Fibroblast of skin of right quadriceps (primary cell): ENCODE results near the gene SPAG6.
"Not testable (repeated sequence)": the region's sequence is repeated elsewhere in the genome, so short reads cannot be mapped to it uniquely, and the experiment has no call there.

Experiments
- DNase-seq: peaks from one replicate; pipeline ENCODE4 v3.0.0-alpha.2; 2013

The SPAG6 gene

DNA sequence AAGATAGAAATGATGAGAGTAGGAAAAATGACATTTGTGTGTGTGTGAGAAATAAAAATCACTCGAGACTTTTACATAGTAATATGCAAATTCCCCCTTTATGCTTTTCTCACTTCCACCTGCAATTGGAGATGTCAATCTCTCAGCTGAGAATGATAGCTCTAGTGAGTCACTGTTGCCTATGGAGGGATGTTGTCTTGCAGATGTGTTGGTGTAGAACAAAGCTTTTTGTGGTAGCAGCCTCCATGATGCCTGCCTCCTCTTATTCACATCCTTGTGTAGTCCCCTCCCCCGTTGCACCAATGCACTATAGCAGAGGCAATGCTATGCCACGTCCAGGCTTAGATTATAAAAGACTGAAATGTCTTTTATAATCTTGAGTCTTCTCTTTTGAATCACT lies 33.8 kb downstream of the SPAG6 start:
- DNase-seq, result no peak

DNA sequence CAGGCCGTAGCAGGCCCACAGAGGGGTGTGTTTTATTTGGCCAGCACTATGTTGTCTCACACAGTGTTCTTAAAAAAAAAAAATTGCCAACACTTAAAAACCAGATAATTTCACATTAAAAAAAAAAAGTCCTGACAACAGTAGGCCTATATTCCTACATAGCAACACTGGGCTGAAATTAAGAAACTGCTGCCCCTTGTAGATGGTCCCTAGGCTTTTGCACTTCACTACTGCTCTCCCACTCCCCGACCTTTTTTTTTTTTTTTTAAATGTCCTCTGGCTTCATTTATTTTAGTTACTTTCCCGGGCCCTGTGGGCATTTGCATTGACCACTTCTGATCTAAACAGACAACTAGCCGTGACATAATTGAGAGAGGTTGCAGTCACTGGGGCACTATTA lies 36.0 kb downstream of the SPAG6 start:
- DNase-seq, result no peak

DNA sequence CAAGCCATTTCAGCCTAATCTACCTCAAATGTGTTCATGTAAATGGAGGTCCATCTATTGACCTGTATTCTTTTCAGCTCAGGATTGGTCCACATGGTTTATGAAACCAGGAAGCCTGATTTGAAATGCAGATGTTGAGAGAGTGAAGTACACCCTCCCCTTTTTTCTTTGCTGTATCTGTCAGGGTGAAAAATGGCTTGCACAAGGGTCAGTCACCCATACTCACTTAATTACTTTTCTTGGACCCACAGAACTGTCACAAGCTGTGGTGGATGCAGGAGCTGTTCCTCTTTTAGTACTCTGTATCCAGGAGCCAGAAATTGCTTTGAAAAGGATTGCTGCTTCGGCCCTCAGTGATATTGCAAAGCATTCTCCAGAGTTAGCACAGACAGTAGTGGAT lies 41.2 kb downstream of the SPAG6 start:
- DNase-seq, result no peak

DNA sequence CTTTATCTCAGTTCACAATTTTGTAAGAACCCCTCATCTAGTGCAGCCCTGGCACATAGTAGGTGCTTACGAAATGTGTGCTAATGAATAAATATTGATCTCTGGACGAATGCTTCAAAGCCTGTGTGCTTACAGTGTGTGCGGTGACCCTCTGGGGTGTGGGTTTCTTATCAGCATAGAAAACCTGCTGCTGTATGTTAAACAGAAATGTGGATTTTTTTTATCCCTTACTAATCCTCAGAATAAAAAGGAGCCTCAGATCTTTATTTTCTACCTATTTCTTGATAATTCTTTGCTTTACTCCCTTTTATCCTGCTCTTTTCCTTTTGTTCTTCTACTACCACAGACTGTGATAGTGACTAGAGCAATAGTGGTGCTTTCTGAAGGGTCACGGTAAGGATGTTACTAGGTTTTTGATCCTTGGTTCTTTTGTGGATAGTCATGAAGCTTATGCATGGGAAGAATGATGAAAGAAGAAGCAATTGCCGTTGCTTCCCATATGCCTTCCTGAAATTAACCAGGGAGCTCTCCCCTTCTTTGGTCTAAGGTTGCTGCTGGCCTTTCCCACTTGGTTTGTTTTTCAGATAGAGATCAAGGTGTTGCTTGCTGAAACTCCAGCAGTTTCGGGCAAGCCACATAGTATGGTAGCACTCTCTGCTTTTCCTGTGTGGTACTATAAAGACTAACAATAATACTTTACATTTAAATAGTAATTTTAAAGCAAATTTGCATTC lies 44.7 kb downstream of the SPAG6 start:
- DNase-seq, result no peak

DNA sequence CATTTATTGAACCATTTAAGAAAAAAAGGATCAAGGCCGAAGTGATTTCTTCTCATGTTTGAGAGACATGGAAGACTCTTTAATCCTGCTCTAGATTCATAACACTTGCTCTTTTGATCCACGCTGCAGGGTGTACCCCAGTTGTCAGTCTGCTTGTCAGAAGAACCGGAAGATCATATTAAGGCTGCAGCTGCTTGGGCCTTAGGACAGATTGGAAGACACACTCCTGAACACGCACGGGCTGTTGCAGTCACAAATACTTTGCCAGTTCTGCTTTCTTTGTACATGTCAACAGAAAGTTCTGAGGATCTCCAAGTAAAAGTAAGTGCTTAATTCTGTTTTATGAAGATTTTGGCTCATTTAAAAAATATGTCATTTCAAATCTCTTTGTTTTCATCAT lies 46.3 kb downstream of the SPAG6 start:
- no peak for DNase-seq

DNA sequence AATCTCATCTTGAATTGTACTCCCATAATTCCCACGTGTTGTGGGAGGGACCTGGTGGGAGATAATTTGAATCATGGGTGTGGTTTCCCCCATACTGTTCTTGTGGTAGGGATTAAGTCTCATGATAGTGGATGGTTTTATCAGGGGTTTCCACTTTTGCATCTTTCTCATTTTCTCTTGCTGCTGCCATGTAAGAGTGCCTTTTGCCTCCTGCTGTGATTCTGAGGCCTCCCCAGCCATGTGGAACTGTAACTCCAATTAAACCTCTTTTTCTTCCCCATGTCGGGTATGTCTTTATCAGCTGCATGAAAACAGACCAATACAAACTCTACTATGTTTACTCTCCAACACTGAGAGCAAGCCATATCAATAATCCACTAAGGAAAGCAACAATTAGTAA lies 50.9 kb downstream of the SPAG6 start:
- not testable (repeated sequence) for DNase-seq

DNA sequence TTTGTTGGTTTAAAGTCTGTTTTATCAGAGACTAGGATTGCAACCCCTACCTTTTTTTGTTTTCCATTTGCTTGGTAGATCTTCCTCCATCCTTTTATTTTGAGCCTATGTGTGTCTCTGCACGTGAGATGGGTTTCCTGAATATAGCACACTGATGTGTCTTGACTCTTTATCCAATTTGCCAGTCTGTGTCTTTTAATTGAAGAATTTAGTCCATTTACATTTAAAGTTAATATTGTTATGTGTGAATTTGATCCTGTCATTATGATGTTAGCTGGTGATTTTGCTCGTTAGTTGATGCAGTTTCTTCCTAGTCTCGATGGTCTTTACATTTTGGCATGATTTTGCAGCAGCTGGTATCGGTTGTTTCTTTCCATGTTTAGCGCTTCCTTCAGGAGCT lies 61.6 kb downstream of the SPAG6 start:
- not testable (repeated sequence) for DNase-seq

DNA sequence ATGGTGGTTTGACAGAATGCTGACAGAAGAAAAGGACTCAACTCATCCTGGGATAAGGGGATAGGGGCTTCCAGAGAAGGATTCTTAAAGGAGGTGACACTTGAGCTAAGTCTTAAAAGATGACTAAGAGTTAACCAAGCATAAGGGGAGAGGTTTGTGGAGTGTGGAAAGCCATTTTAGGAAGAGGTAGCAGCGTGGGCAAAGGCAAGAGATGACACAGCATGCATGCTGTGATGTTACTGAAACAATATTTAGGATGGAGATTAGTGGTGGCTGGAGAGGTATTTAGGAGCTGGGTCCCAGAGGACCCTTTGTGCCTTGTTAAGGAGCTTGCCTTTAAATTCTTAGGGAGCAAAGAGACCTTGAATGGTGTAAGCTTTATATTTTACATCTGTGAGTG lies 65.1 kb downstream of the SPAG6 start:
- no peak for DNase-seq

DNA sequence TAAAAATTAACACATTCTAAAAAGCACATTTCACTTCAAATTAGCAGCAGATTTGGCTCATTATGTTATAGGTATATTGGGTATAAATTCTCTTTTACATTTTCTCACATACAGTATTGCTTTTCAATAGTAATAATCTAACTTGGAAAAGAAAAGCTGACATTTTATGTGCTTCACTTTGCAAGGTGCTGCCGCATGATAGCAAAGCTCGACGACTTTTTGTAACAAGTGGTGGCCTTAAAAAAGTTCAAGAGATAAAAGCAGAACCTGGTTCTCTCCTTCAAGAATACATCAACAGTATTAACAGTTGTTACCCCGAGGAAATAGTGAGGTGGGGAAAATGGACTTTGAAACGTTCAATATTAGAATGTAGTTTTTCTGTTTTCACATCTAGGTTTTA lies 65.5 kb downstream of the SPAG6 start:
- DNase-seq, result no peak

DNA sequence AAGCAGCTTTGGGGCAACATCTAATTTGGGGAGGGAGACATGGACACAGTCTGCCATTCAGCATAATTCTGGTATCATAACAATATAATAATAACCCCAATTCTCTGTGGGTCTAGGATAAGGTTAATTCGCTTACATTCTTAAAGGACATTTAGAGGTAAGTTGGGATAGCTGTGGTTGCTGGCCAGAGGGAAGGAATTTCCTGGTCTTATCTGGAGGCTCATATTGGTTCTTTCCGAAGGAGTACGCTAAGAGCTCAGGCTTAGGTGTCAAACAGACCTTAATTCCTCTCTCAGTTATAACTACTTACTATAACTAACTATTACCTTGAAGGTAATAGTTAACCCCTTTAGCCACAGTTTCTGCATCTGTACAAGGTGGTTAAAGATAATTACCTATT lies 68.8 kb downstream of the SPAG6 start:
- DNase-seq, result no peak

DNA sequence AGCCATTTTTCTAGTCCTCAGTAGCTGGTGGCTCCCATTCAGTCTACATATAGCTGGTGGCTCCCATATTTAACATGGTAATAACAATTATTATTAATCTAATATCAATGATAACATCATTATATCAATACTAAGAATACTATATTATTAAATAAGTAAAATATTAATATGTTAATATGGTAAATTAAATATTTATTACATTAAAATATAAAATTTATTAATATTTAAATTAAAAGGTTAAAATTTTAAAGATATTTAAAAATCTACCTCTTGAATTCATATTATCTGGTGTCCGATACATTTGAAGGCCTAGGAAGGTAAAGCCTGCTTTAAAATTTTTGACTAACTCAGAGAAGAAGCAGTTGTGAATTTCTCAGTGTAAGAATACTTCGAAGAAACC lies 69.8 kb downstream of the SPAG6 start:
- DNase-seq, result no peak

DNA sequence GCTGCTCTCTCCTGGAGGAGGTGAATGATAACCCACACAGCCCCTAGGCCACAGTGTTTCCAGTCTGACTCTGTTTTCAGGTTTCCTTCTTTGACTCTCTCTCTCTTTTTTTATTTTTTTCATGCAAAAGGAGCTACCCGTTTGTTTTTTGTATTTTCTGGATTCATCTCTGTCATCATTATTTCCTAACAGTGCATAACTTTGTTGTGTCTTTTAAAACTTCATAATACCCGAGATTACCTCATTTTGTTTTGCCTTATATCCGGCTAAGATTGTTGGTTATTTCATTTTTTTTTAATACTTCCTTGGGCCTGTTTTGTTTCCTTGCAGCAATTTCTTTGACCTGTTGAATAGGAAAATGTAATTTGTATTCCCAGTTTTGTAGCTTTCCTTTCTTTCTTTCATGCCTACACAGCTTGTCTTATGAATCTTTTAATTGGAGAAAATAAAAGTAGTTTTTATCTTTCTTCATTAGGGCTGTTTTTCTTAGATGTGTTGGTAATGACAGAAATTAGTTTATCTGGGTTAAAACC lies 72.5 kb downstream of the SPAG6 start:
- no peak for DNase-seq

DNA sequence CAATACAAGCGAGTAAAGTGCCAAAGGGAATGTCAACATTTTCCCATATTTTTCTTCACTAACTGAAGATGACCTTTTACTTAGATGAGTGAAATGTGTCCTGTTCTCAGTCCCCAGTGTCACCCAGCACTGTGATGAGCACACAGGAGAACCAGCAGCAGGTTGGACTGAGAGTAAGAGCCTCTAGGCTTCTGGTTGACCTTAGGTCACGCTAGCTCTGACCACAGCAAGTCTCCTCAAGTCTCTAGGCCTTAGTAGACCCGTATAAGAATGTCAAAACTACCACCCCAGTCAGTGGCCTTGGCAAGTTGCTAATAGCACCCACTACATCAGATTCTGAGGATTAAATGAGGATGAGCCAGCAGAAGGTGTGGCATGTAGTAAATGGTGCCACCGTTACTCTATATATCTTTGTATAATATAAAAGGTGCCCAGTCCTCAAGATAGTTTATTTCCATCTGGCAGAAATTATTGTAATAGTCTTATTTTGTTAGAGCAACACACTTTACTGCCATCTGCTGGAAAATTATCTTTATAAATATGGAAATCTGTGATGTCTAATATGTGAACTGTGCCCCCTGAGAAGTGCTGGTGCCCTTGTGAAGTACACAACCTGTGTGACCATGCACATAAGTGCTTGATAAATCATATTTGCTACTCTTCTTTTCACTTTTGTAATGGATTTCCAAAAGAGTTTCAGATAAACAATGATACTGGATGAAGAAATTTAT lies 75.7 kb downstream of the SPAG6 start:
- DNase-seq, result no peak

DNA sequence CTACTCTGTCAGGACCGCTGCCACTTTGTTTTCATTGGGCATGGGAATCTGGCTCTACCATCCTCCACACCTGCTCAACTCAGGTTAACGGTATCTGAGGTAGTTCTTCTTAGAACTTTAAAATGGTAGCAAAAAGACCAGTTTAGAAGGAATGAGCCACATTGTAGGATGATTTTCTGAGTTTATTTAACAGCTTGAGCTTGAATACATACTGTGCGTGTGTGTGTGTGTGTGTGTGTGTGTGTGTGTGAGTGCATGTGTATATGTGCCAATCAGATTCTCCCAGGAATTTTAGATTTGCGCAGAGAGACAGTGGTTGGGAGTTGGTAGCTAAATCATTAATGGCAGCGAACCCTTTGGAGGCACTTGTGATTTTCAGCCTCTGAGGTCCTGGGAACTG lies 81.4 kb downstream of the SPAG6 start:
- no peak for DNase-seq

DNA sequence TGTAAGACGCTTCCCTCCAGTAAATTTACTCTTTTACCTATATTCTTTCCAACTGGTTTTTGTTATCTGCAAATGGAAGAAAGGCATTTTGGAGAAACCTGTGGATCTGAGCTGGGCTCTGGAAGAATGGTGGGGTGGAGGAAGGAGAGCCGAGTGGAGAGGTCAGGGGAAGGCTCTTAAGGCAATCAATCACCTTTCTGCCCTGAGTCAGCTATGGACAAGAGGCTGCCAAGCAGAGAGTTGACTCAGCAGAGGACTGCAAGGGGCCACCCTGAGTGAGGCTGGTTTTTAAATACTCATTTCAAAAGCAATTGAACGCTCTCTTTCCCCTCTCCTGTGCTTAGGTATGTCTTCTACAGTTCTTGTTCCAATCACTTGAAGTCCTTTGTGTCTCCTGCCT lies 81.8 kb downstream of the SPAG6 start:
- peak; percentile 32 for DNase-seq

DNA sequence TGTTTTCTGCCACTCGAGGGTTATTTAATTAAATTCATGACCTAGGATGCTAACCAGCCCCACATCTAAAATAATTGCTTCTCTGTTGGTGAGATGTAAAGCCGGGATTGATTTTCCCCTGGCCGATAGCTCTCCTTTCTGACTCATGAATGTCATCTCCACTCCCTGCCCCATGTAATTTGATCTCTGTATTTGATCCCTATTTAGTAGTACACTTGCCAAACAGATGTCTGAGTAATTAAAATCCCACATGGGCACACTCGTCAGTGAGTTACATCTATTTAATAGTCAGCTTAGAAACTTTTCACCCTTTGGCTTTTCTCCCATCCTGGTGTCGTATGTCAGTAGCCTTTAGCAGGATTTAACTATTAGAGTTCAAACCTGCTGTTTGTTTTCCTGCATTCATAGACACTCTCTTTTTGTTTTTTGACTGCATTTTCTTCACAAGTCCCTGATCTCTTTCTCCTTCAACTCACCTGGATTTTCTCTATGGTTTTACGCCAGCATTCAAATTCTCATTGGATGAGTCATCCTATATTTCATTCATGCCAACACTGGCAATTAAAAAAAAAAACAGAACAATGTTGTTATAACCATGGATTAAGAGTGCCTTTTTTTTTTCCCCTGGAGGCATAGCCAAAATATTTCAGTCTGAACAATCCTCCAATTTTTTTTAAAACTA lies 82.7 kb downstream of the SPAG6 start:
- peak; percentile 95 for DNase-seq

DNA sequence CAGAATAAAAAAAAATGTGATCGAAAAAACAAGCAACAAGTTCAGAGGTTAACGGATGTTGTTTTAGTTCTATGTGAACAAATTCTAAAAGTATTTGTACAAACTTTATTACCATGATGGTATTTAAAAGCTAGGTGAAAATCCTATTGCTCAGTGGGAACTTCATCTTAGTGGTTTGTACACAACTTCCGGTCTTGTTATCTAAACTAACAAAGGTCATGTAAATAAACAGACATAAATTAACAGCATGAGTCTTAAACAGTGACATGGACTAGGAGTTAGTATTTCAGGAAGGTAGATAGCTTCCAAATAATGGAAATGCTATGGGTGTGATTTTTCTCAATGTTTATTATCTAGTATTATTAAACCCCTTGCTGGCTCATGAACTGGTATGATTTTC lies 83.8 kb downstream of the SPAG6 start:
- DNase-seq, result no peak

DNA sequence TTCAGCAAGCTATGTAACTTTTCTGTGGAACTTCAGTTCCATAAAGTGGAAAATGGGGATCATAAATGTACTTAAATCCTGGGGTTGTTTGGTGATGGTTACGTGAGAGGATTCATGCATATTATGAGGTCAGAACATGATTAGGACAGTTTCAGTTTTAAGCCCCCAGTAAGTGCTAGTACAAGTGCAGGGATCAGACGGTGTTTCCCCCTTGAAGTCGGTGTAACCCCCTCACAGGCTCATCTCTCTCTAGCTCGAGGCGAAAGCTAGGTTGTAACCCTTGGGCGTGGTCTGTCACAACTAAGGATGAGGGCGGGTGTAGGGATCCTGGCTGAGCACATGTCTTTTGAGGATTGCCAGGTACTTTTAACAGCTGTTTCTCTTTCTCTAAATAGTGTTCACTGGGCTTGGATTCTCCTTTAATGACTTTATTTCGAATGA lies 84.7 kb downstream of the SPAG6 start:
- DNase-seq, result no peak

DNA sequence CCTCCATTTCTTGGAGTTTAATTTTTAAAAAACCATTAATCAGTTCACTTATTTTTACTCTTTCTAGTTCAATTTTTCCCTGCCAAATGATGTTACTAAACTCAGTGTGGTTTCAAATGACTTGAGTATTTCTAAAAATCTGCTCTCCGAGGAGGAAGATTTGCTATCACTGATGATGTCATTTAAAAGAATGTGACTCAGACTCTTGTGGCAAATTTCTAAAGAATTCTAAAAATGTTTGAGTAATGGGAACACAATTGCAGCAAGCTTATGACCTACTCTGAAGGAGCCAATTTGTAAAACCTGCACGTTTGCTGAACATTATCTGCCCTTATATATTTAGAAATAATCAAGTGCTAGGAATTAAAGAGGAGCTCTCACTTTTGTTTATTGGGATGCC lies 88.6 kb downstream of the SPAG6 start:
- DNase-seq, result peak; percentile 93

DNA sequence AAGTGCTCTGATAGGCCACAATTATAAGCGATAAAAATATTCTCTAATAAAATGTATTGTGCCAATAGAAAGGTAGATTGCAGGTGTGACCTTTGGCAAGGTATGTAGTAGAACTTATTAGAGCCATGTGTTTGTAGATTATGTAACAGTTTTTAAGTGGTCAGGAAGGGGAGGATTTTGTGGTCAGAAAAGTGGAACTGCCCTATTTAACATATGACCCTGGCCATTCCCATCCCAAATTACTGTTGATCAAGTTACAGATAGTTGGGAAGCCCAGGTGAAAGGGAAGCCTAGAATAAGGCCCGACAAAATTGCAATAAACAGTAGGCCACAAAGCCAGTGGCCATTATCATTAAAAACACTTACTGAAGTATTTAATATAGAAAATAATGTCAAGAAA lies 89.2 kb downstream of the SPAG6 start:
- DNase-seq, result no peak

DNA sequence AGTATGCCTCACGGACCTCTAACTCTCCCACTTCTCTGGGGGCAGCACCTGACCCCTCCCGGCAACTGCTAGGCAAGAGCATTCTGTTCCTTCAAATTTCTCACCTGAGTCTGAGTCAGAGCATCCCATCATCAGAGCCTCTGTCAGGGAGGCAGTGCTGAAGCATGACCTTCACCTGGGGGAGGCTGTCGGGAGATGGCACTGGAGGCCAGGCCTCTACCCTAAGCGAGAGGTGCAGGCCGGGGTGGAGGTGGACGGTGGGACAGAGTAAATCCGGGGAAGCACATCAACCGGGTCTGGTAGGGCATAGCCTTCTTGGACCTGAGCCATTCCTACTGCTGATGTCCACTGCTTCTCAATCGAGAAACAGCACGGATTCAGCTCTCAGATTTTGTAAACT lies 90.4 kb downstream of the SPAG6 start:
- no peak for DNase-seq

DNA sequence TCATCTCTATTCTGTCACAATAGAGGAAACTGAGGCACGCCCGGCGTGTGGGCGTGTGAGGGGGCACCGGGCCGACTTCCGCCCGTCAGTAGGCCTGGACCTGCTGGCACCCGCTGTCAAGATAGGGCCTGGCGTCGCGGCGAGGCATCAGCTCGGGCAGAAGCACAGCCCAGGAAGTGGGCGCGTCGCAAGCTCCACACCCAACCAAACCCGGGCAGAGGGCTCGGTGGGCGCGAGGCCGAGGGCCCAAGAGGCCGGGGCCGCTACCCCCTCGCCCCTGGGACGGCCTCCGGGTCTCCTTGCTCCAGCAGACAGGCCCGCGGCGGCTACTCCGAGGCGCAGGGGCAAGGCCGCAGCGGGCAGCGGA lies 91.2 kb downstream of the SPAG6 start:
- no peak for DNase-seq

DNA sequence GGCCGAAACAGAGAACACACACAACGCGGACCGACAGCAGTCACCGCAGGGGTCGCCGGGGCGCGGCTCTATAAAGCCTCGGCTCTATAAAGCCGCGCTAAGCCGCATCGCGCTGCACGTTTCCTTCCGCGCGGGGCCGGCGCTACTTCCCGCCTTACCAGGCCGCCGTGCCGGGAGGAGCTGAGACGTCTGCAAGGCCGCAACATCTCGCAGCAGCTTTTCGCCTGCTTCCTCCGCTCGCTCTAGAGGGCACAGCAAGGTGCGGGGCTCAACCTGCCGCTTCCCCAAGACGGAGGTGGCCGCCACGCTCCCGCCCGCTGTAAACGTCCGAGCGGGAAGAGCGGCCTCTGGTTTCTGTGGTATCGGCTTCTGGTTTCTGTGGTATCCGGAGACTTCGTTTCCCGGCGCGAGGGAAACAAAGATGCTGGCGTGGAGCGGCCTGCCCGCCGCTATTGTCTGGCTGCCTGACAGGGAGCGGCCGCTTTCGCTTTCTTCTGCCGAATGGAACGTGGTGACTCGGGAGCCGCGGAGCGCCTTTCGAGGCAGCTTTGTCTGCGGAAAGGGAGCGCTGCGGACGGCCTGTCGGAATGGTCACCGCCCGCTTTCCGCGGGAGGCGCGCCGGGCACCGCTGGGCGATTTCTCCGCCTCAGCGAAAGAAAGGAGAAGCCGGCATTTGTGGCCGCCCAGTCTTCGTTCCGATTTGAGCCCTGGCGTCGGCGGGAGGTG lies 91.8 kb downstream of the SPAG6 start:
- DNase-seq, result peak; percentile 94
